Muscle of leg (tissue), 16 donors: ENCODE measurements around the gene DIO1. TPM values are rescaled to one million over a fixed set of nuclear protein-coding genes. Genes with fewer than 3 reads are reported as not detected.

Source experiments
- DNase-seq: peaks from one replicate; pipeline ENCODE4 v3.0.0; 2013
- H3K27ac ChIP-seq: one replicate; pipeline ENCODE4 v1.5.1; 2013; ENCODE audit warnings: mild to moderate bottlenecking, low read length, control low read depth
- H3K27me3 ChIP-seq: one replicate; pipeline ENCODE4 v1.6.1; 2013; ENCODE audit warnings: low read length; ENCODE audit not compliant: control insufficient read depth, insufficient read depth
- H3K36me3 ChIP-seq: one replicate; pipeline ENCODE4 v1.6.1; 2013; ENCODE audit warnings: low read length; ENCODE audit not compliant: control insufficient read depth, insufficient read depth
- H3K4me1 ChIP-seq: one replicate; pipeline ENCODE4 v1.6.1; 2013; ENCODE audit warnings: low read length; ENCODE audit not compliant: control insufficient read depth, insufficient read depth
- H3K4me3 ChIP-seq: one replicate; pipeline ENCODE4 v1.5.1; 2013; ENCODE audit warnings: low read length, control low read depth
- H3K9me3 ChIP-seq: replicated peaks from 2 replicates; pipeline ENCODE4 v1.6.1; 2013; ENCODE audit warnings: low read depth, low read length; ENCODE audit not compliant: control insufficient read depth
- WGBS: methylation state at CpG from one replicate; pipeline ENCODE4 v1.1.5; 2013; ENCODE audit warnings: missing lambda C conversion rate; ENCODE audit not compliant: insufficient coverage; 5-methylcytosine and 5-hydroxymethylcytosine counted together
- long read RNA-seq, 11 donors: transcript quantifications; one replicate each; lab custom pipeline, GENCODE V29; 2026
- polyA plus RNA-seq, 8 donors: library from polyadenylated mRNA; unstranded; fragments of 120-200 nt; gene quantifications; one replicate each; pipeline versions ENCODE4 v1.2.1 to v1.2.3, GENCODE V29; 2013; ENCODE audit warnings: inconsistent platforms in 1 of 8, low replicate concordance in 1 of 8; ENCODE audit not compliant: insufficient read length in 8 of 8, insufficient read depth in 1 of 8
- total RNA-seq: library from RNA; stranded (reverse); fragments of 120-200 nt; gene quantifications from one replicate; pipeline ENCODE4 v1.2.4, GENCODE V29; 2013

The DIO1 gene
- not detected for total RNA-seq
- under 1 TPM in 5 of 8 donors, not detected in 3; 0.10 to 0.31 (median 0.15) TPM for polyA plus RNA-seq
- long read RNA-seq, donor 1, result 0 reads
- long read RNA-seq, donor 2, result 0 reads
- long read RNA-seq, donor 3, result 0 reads
- long read RNA-seq, donor 4, result 0 reads
- long read RNA-seq, donor 5, result 0 reads
- long read RNA-seq, donor 6, result 0 reads
- long read RNA-seq, donor 7, result 0 reads
- long read RNA-seq, donor 8, result 0 reads
- long read RNA-seq, donor 9, result 0 reads
- long read RNA-seq, donor 10, result 0 reads
- long read RNA-seq, donor 11, result 0 reads

- no peak for DNase-seq
- H3K4me3 ChIP-seq, result no peak within 1 kb of the TSS
- peaks cover 2% of the 10 kb centered on the region for H3K27me3 ChIP-seq
- no peaks in the 10 kb centered on the region for H3K36me3 ChIP-seq
- H3K27ac ChIP-seq, result no peak within 1 kb of the TSS
- WGBS, result 76% methylated on average over 13 of the region's 14 CpGs
- H3K9me3 ChIP-seq, result no peaks in the 10 kb centered on the region
- H3K4me1 ChIP-seq, result peaks cover 16% of the 10 kb centered on the region
These were observed at the start of gene DIO1 for GRCh38 chr1:53893999-53894636. TSS of gene DIO1 (plus strand) at chr1:53894187. CDS start at chr1:53894211, 24 bp downstream.

GRCh38 chr1:53847980-53848379 is 46.0 kb upstream of the DIO1 start:
- H3K27ac ChIP-seq, result no peak overlapping the region
- peaks cover 5% of the 10 kb centered on the region for H3K9me3 ChIP-seq
- peak; percentile 54 for DNase-seq
- no peak overlapping the region for H3K4me3 ChIP-seq
- 79% methylated on average over 5 of the region's 6 CpGs for WGBS
- H3K27me3 ChIP-seq, result no peaks in the 10 kb centered on the region
- no peaks in the 10 kb centered on the region for H3K4me1 ChIP-seq
- peaks cover 8% of the 10 kb centered on the region for H3K36me3 ChIP-seq

DNA sequence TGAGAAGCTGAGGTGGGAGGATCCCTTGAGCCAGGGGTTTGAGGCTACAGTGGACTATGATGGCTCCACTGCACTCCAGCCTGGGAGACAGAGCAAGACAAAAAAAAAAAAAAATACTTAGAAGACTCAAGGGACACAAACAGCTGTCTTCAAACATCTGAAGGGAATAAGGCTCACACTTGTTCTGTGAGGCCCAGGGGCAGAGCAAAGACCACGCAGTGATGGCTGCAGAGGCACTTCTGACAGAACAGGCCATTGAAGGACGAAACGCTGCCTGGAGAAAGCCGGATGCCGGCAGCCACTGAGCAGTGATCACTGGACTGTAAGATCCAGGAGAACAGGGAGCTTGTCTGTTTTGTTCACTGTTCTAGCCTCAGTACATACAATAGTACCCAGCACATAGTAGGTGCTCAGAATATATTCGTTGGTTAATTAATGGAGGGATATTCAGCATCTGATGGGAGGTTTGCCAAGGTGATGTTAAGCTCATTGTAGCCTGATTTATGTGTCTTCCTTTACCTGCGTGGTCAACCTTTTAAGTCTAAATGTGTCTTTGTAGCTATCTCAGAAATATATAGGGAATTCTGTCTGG is 43.8 kb upstream of the DIO1 start:
- no peaks in the 10 kb centered on the region for H3K27me3 ChIP-seq
- H3K9me3 ChIP-seq, result peaks cover 3% of the 10 kb centered on the region
- no peak overlapping the region for H3K4me3 ChIP-seq
- no peak for DNase-seq
- no peak overlapping the region for H3K27ac ChIP-seq
- H3K4me1 ChIP-seq, result no peaks in the 10 kb centered on the region
- peaks cover 20% of the 10 kb centered on the region for H3K36me3 ChIP-seq
- WGBS, result 62% methylated on average over 2 of the region's 7 CpGs

DNA sequence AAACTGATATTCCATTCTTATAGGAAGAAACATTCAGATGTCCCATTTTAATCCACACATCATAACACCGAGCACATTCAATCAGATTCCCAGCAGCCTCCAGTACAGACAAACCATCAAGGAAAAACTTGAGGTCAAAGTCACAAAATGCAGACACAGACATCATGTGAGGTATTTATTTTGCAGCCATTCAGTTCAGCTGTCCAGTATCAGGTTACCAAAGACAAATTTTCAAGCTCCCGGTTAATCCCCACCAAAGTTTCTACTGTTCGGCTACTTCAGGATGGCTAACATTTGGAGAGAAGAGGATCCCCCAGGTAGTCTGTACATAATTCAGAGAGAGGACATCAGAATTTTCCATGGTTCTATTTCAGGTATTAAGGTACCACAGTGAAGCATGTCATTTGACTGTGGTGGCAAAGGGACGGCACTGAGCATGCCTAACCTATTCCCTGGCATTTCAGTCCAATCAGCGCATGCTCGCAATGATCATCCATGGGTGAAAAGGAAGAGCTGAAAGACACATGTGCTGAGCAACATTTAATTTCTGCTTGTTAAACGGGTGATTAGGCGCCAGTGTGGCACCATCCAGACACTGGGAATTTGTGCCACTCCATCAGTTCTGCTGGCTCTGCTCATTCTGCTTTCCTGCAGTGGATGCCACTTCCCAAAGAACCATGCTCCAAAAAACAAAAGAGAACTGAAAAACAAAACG is 42.3 kb upstream of the DIO1 start:
- H3K36me3 ChIP-seq, result peaks cover 32% of the 10 kb centered on the region
- no peaks in the 10 kb centered on the region for H3K4me1 ChIP-seq
- WGBS, result 96% methylated on average over 5 of the region's 9 CpGs
- no peaks in the 10 kb centered on the region for H3K27me3 ChIP-seq
- H3K27ac ChIP-seq, result no peak overlapping the region
- no peak overlapping the region for H3K4me3 ChIP-seq
- H3K9me3 ChIP-seq, result peaks cover 3% of the 10 kb centered on the region
- no peak for DNase-seq

GRCh38 chr1:53860967-53861411 is 33.0 kb upstream of the DIO1 start:
- Histone ChIP-seq H3K27me3 (no peaks in the 10 kb centered on the region), H3K9me3 (no peaks in the 10 kb centered on the region), H3K4me3 (no peak overlapping the region), H3K27ac (no peak overlapping the region), H3K36me3 (peaks cover 40% of the 10 kb centered on the region), H3K4me1 (no peaks in the 10 kb centered on the region)
- peak; percentile 64 for DNase-seq

- no peak overlapping the region for H3K4me3 ChIP-seq
- peak; percentile 11 for DNase-seq
- peaks cover 34% of the 10 kb centered on the region for H3K36me3 ChIP-seq
- no peaks in the 10 kb centered on the region for H3K27me3 ChIP-seq
- no peak overlapping the region for H3K27ac ChIP-seq
- H3K4me1 ChIP-seq, result no peaks in the 10 kb centered on the region
- 81% methylated on average over 3 of the region's 7 CpGs for WGBS
- no peaks in the 10 kb centered on the region for H3K9me3 ChIP-seq
These were observed 31.5 kb upstream of the DIO1 start for GRCh38 chr1:53862507-53862906.

DNA sequence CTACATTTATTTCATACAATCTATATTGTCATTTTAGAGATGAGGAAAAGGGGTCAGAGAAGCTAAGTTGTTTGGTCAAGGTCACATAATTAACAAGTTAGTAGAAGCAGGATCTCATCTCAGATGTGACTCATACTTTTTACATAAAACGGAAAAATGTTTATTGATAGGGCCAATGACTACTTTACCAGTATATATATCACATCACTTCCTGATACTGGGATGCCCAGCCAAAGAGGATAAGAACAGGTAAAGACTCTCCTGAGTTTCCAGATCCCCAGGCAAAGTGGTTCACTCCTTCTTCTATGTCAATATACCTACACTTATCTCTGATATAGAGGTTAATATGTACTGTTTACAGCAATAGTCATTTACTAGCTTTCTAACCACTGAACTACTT is 25.4 kb upstream of the DIO1 start:
- H3K27me3 ChIP-seq, result no peaks in the 10 kb centered on the region
- no peaks in the 10 kb centered on the region for H3K4me1 ChIP-seq
- no peak overlapping the region for H3K27ac ChIP-seq
- WGBS, result no CpG with 5 or more reads among the region's 1 CpG
- peaks cover 36% of the 10 kb centered on the region for H3K36me3 ChIP-seq
- H3K4me3 ChIP-seq, result no peak overlapping the region
- DNase-seq, result no peak
- H3K9me3 ChIP-seq, result no peaks in the 10 kb centered on the region

- 72% methylated on average over 5 of the region's 11 CpGs for WGBS
These were observed 24.4 kb upstream of the DIO1 start for GRCh38 chr1:53869454-53870117.

GRCh38 chr1:53871221-53871620 is 22.8 kb upstream of the DIO1 start:
- H3K9me3 ChIP-seq, result no peaks in the 10 kb centered on the region
- no peaks in the 10 kb centered on the region for H3K4me1 ChIP-seq
- H3K27ac ChIP-seq, result no peak overlapping the region
- WGBS, result 86% methylated on average over 3 of the region's 4 CpGs
- DNase-seq, result no peak
- no peaks in the 10 kb centered on the region for H3K27me3 ChIP-seq
- peaks cover 36% of the 10 kb centered on the region for H3K36me3 ChIP-seq
- no peak overlapping the region for H3K4me3 ChIP-seq

More at GRCh38 chr1:53869454-53870117, 24.4 kb upstream of the DIO1 start:
- DNase-seq, result peak; percentile 24
- no peak overlapping the region for H3K4me3 ChIP-seq
- H3K27me3 ChIP-seq, result no peaks in the 10 kb centered on the region
- no peaks in the 10 kb centered on the region for H3K9me3 ChIP-seq
- no peak overlapping the region for H3K27ac ChIP-seq
- H3K4me1 ChIP-seq, result no peaks in the 10 kb centered on the region
- H3K36me3 ChIP-seq, result peaks cover 37% of the 10 kb centered on the region
